ENCODE data around the gene TEX12. TPM values are rescaled to one million over a fixed set of nuclear protein-coding genes. Genes with fewer than 3 reads are reported as not detected.

The TEX12 gene
- total and polyA plus RNA-seq, 2 of the 4 experiments (the other 2 are of a cell fraction) = 0.12 TPM; not detected in 1

DNA sequence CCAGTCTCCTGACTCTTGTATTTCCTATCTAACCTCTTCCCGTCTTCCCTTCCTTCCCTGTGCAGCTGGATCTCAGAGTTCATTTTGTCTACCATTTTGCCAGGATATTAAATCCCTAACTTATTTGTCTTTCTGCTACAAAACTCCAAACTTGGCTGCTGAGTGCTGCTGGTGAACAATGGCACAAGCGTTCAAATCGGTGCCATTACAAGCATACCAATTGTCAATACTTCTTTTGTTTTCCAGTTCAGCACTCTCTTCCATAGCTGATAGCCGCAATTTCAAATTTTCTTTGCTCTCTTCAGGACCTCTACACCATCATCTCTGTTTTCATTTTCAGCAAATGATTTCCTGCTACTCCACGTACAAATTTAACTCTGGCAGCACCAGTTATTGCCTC is 16.7 kb upstream of the TEX12 start:
- WGBS, 2 experiments (ENCODE audit: extremely low coverage in 2 of 2, insufficient read length in 1 of 2) = 91% methylated on average over 5 of the region's 5 CpGs; no CpG with 5 or more reads in 1 of the 2 experiments
- Histone ChIP-seq H4K20me1 (ENCODE audit: insufficient read depth, low read length) (no peaks in the 10 kb centered on the region), H2BK5ac (ENCODE audit: low read depth, low read length, poor library complexity, severe bottlenecking) (no peak overlapping the region), H3K23ac (ENCODE audit: low read depth, low read length) (no peak overlapping the region), H3K9me1 (ENCODE audit: insufficient read depth, low read length) (no peaks in the 10 kb centered on the region), H3K4me3 (ENCODE audit: insufficient read depth, low read depth, low read length) (no peak overlapping the region), H2AFZ (replicated peaks; ENCODE audit: low read length, poor library complexity) (no peak overlapping the region), H4K8ac (ENCODE audit: low read depth in 2 of 2, low read length in 2 of 2) (no peak overlapping the region), H4K5ac (ENCODE audit: low read depth, low read length) (no peak overlapping the region), H2AK5ac (ENCODE audit: low read depth, low read length) (no peak overlapping the region), H3K4ac (ENCODE audit: low read depth, low read length) (no peak overlapping the region), H3K18ac (ENCODE audit: low read depth, low read length) (no peak overlapping the region), H3K14ac (replicated peaks; ENCODE audit: low read depth, low read length) (no peak overlapping the region), H3K36me3 (ENCODE audit: control insufficient read depth, insufficient read depth, low read length) (no peaks in the 10 kb centered on the region), H2BK15ac (ENCODE audit: low read depth, low read length) (peak overlapping the region; percentile 13; the same call in 1 of the 3 replicates), H3K9me3 (ENCODE audit: control insufficient read depth, insufficient read depth, low read length) (no peaks in the 10 kb centered on the region), H2BK20ac (ENCODE audit: low read depth, low read length) (no peak overlapping the region), H3K56ac (ENCODE audit: extremely low read depth, insufficient read depth, low read length) (no peak overlapping the region), H4K91ac (ENCODE audit: insufficient read depth, low read depth, low read length) (no peak overlapping the region), H2AK9ac (replicated peaks; ENCODE audit: low read depth, low read length, poor library complexity) (no peak overlapping the region), H3K4me2 (ENCODE audit: low read depth, low read length) (no peak overlapping the region), H3K4me1 (ENCODE audit: control insufficient read depth, insufficient read depth, low read length) (no peaks in the 10 kb centered on the region), H3K9ac (ENCODE audit: low read depth, low read length) (no peak overlapping the region), H3K27ac (ENCODE audit: insufficient read depth, low read length) (no peak overlapping the region), H2BK120ac (ENCODE audit: low read depth, low read length) (no peak overlapping the region), H3K79me1 (ENCODE audit: low read depth in 1 of 2, low read length in 2 of 2) (no peaks in the 10 kb centered on the region; a peak in 1 of 4 replicates), H3K27me3 (ENCODE audit: control insufficient read depth, insufficient read depth, low read length) (no peaks in the 10 kb centered on the region)
- CTCF ChIA-PET = interaction anchor here (1.3 kb wide), 1 partner anchor 19 kb away, joined by 3 read pairs; no protein-coding TSS in a partner anchor
- POLR2A ChIA-PET (ENCODE audit: unreplicated experiment) = no interaction called here
- ATAC-seq (ENCODE audit: low read depth) = no peak
- intact Hi-C loops (cut with micrococcal nuclease) = loop anchor here (5.0 kb wide), 1 partner anchor 1527 kb away; no protein-coding TSS in a partner anchor
- no peak for DNase-seq
- BruUV-seq (replicated peaks) = no TSS peak
- in situ Hi-C loops (cut with MboI; ENCODE audit: low sequenced_read_pairs) = loop anchor here (5.0 kb wide), 1 partner anchor 33 kb away; no protein-coding TSS in a partner anchor
- TF ChIP-seq POLR2A (IDR thresholded peaks at IDR 0.05; ENCODE audit: low read depth, low read length) (no peak), FOS (IDR thresholded peaks at IDR 0.05; ENCODE audit: low read depth, low read length) (no peak), MXI1 (IDR thresholded peaks at IDR 0.05; ENCODE audit: borderline replicate concordance, low read depth, low read length) (no peak), CEBPB (IDR thresholded peaks at IDR 0.05; ENCODE audit: low read depth, low read length) (no peak), RFX5 (IDR thresholded peaks at IDR 0.05; ENCODE audit: low read depth, low read length) (no peak), SMC3 (IDR thresholded peaks at IDR 0.05; ENCODE audit: low read depth, low read length) (no peak), MAFK (IDR thresholded peaks at IDR 0.05; ENCODE audit: low read depth, low read length) (no peak), MAZ (IDR thresholded peaks at IDR 0.05; ENCODE audit: borderline replicate concordance, low read depth, low read length) (no peak), NFE2L2 (IDR thresholded peaks at IDR 0.05; ENCODE audit: low read depth, low read length) (no peak)
- dilution Hi-C loops (cut with HindIII; ENCODE audit: low sequenced_read_pairs, unreplicated experiment) = no loop called here

All from IMR-90 (cell line).